SK-N-SH treated with all-trans-retinoic acid at 6 μM for 48 hours (cell line): ENCODE results near the gene IGF1R.

ENCODE experiments used
- ATAC-seq: fragments of 200-7000 bp; cut with Tn5 transposase; 3 replicates; pipeline ENCODE4 v1.9.1; 2020; ENCODE audit warnings: mild to moderate bottlenecking, moderate library complexity
- ARNTL ChIP-seq: fragments of 450-650 bp; formaldehyde crosslinking; IDR thresholded peaks from 2 replicates; pipeline ENCODE4 v1.5.0; 2020; ENCODE audit warnings: low read depth, mild to moderate bottlenecking, moderate library complexity, borderline replicate concordance
- BACH2 ChIP-seq: fragments of 250-450 bp; sonication (Bioruptor Pico); IDR thresholded peaks from 2 replicates; pipeline ENCODE4 v1.9.0; 2021; ENCODE audit warnings: mild to moderate bottlenecking, borderline replicate concordance
- ESRRG ChIP-seq: fragments of 250-450 bp; sonication (Bioruptor Pico); IDR thresholded peaks from 2 replicates; pipeline ENCODE4 v1.6.1; 2021; ENCODE audit warnings: mild to moderate bottlenecking
- GLIS3 ChIP-seq: fragments of 250-450 bp; sonication (Bioruptor Pico); IDR thresholded peaks from 2 replicates; pipeline ENCODE4 v1.5.0; 2020; ENCODE audit warnings: mild to moderate bottlenecking, moderate library complexity
- ISL1 ChIP-seq: fragments of 250-450 bp; sonication (Bioruptor Pico); IDR thresholded peaks from 2 replicates; pipeline ENCODE4 v2.1.2; 2022; ENCODE audit warnings: mild to moderate bottlenecking, moderate library complexity
- OSR1 ChIP-seq: fragments of 250-450 bp; sonication (Bioruptor Pico); IDR thresholded peaks from 2 replicates; pipeline ENCODE4 v1.8.0; 2022; ENCODE audit warnings: moderate library complexity, mild to moderate bottlenecking, inconsistent platforms
- PPARA ChIP-seq: fragments of 250-450 bp; sonication (Bioruptor Pico); IDR thresholded peaks from 2 replicates; pipeline ENCODE4 v1.5.0; 2020; ENCODE audit warnings: mild to moderate bottlenecking, borderline replicate concordance
- RARB ChIP-seq: fragments of 250-450 bp; sonication (Bioruptor Pico); IDR thresholded peaks from 2 replicates; pipeline ENCODE4 v1.8.0; 2021; ENCODE audit warnings: mild to moderate bottlenecking, moderate library complexity
- SNAI2 ChIP-seq: fragments of 250-450 bp; sonication (Bioruptor Pico); IDR thresholded peaks from 2 replicates; pipeline ENCODE4 v1.5.0; 2020; ENCODE audit warnings: mild to moderate bottlenecking, moderate library complexity
- TCF4 ChIP-seq: fragments of 250-450 bp; sonication (Bioruptor Pico); IDR thresholded peaks from 2 replicates; pipeline ENCODE4 v1.8.0; 2021; ENCODE audit warnings: mild to moderate bottlenecking, moderate library complexity, borderline replicate concordance
- TOX ChIP-seq: fragments of 250-450 bp; sonication (Bioruptor Pico); IDR thresholded peaks from 2 replicates; pipeline ENCODE4 v1.8.0; 2021; ENCODE audit warnings: mild to moderate bottlenecking, moderate library complexity, borderline replicate concordance
- ZFP3 ChIP-seq: fragments of 250-450 bp; sonication (Bioruptor Pico); IDR thresholded peaks from 2 replicates; pipeline ENCODE4 v1.5.0; 2020; ENCODE audit warnings: mild to moderate bottlenecking, moderate library complexity
- ZFP30 ChIP-seq: fragments of 450-650 bp; formaldehyde crosslinking; IDR thresholded peaks from 2 replicates; pipeline ENCODE4 v1.5.0; 2022; ENCODE audit warnings: mild to moderate bottlenecking, moderate library complexity
- ZNF565 ChIP-seq: fragments of 450-650 bp; formaldehyde crosslinking; conservative IDR thresholded peaks from 2 replicates; pipeline ENCODE4 v1.5.0; 2020; ENCODE audit warnings: low read depth, mild to moderate bottlenecking, moderate library complexity
- ZNF8 ChIP-seq: fragments of 450-650 bp; formaldehyde crosslinking; IDR thresholded peaks from 2 replicates; pipeline ENCODE4 v1.5.0; 2020; ENCODE audit warnings: mild to moderate bottlenecking, moderate library complexity
- TF ChIP-seq, protein P1 (sequence below): fragments of 250-450 bp; sonication (Bioruptor Pico); IDR thresholded peaks from 2 replicates; pipeline ENCODE4 v1.5.1; 2020; ENCODE audit warnings: low read depth, mild to moderate bottlenecking, moderate library complexity
- TF ChIP-seq, protein P2 (sequence below): fragments of 250-450 bp; sonication (Bioruptor Pico); IDR thresholded peaks from 2 replicates; pipeline ENCODE4 v1.8.0; 2020; ENCODE audit warnings: mild to moderate bottlenecking, moderate library complexity, borderline replicate concordance
- TF ChIP-seq, protein P3 (sequence below): fragments of 250-450 bp; sonication (Bioruptor Pico); IDR thresholded peaks from 2 replicates; pipeline ENCODE4 v1.5.1; 2021; ENCODE audit warnings: mild to moderate bottlenecking, moderate library complexity

The IGF1R gene

DNA sequence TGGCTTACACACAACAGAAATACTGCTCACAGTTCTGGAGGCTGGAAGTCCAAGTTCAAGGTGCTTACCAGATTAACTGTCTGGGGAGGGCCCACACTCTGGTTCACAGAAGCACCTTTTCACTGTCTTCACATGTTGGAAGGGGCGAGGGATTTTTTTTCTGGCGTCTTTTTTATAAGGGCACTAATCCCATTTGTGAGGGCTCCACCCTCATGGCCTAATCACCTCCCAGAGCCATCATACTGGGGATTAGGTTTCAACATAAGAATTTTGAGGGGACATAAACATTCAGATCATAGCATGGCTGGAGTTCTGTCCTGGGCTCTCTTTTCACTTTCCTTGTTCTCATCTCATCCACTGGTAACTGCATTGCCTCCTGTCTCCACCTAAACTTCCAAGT lies 63.5 kb downstream of the IGF1R start:
- TF ChIP-seq OSR1 (CRISPR knock-in tag) (no peak), ZNF8 (no peak), RARB (CRISPR knock-in tag) (no peak)
- TF ChIP-seq, protein P1, sequence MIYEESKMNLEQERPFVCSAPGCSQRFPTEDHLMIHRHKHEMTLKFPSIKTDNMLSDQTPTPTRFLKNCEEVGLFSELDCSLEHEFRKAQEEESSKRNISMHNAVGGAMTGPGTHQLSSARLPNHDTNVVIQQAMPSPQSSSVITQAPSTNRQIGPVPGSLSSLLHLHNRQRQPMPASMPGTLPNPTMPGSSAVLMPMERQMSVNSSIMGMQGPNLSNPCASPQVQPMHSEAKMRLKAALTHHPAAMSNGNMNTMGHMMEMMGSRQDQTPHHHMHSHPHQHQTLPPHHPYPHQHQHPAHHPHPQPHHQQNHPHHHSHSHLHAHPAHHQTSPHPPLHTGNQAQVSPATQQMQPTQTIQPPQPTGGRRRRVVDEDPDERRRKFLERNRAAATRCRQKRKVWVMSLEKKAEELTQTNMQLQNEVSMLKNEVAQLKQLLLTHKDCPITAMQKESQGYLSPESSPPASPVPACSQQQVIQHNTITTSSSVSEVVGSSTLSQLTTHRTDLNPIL (CRISPR knock-in tag) = no peak
- TF ChIP-seq, protein P2, sequence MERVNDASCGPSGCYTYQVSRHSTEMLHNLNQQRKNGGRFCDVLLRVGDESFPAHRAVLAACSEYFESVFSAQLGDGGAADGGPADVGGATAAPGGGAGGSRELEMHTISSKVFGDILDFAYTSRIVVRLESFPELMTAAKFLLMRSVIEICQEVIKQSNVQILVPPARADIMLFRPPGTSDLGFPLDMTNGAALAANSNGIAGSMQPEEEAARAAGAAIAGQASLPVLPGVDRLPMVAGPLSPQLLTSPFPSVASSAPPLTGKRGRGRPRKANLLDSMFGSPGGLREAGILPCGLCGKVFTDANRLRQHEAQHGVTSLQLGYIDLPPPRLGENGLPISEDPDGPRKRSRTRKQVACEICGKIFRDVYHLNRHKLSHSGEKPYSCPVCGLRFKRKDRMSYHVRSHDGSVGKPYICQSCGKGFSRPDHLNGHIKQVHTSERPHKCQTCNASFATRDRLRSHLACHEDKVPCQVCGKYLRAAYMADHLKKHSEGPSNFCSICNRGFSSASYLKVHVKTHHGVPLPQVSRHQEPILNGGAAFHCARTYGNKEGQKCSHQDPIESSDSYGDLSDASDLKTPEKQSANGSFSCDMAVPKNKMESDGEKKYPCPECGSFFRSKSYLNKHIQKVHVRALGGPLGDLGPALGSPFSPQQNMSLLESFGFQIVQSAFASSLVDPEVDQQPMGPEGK (CRISPR knock-in tag) = no peak
- ATAC-seq = no peak

DNA sequence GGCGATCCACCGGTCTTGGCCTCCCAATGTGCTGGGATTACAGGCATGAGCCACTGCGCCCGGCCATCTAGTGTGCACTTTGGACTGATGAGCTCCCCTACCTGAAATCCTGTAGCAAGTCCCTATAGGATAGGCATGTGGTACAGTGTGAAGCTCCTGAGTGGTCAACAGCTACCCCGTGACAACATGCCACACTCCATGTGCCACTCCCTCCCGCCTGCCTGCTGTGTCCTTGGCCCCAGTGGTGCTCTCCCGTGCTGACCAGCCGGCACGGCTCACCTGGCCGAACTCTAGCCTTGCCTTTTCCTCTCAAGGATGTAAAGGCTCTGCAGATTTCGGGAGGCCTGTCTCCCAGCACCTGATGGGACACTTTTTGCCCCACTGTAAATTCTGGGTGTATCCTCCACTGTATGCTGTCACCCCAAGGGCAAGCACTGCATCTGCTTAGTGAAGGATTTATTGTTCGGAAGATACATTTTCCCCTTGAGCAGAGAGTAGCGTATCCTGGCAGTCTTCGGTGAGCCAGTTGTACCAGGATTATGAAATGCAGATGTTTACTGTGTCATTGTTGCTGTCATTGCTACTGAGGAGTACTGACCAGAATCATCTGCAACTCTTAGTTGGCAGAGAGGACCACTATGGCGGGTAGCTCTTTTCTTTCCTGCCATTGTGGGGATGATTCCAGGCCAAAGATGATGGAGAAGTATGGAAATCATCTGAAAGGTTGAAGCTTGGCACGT lies 64.7 kb downstream of the IGF1R start:
- ATAC-seq = no peak; the same call in 2 of the 3 replicates
- no peak for TF ChIP-seq ISL1
- no peak for TF ChIP-seq ZFP3 (CRISPR knock-in tag)
- TF ChIP-seq GLIS3 (CRISPR knock-in tag) = no peak
- TF ChIP-seq SNAI2 (CRISPR knock-in tag) = no peak
- TF ChIP-seq, all 23 proteins: peak for 0

DNA sequence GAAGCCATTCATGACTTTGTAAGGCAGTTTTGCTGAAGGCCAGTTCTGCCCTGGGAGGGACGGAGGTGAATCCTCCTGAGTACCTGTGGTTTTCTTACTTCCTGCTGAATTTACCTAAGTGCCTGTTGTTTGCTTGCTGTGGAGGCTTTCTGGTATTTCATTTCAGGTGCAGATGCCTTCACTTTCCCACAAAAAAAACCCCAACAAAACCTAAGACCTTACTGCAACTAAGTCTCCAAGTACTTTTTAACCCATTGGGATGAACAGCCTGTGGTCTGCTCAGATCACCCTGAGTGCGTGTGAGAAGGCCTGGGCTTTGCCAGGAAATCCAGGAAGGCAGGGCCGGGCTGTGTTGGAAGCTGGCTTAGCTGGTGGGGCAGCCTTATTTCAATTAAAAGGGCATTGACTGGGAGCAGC lies 65.3 kb downstream of the IGF1R start:
- no peak for TF ChIP-seq ARNTL (CRISPR knock-in tag)
- no peak for TF ChIP-seq PPARA (CRISPR knock-in tag)
- TF ChIP-seq ZFP30 (CRISPR knock-in tag) = no peak
- no peak for TF ChIP-seq TOX (CRISPR knock-in tag)
- TF ChIP-seq, protein P2 (CRISPR knock-in tag) = no peak
- no peak for TF ChIP-seq BACH2
- TF ChIP-seq ZFP3 (CRISPR knock-in tag) = no peak
- no peak for TF ChIP-seq ZNF8
- no peak for TF ChIP-seq OSR1 (CRISPR knock-in tag)
- no peak for TF ChIP-seq ESRRG (CRISPR knock-in tag)
- ATAC-seq = peak; percentile 28; the same call in 1 of the 3 replicates

DNA sequence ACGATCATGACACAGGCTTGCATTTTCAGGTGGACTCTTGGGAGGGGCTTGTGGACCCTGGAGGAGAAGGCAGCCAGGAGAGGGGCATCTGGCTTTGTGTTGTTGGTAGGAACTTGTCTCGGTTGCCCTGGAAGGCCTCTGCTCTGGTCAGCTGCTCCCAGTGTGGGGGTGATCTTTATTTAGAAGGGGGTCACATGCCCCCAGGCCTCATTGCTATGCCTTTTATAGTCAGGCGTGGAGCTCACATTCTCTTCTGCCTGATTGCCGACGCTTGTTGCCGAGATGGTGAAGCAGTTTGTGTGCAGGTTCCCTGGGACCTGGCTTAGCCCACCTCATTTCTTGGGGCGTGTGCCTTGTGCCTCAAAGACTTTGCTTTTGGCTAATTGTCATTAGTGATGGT lies 66.6 kb downstream of the IGF1R start:
- TF ChIP-seq, protein P3, sequence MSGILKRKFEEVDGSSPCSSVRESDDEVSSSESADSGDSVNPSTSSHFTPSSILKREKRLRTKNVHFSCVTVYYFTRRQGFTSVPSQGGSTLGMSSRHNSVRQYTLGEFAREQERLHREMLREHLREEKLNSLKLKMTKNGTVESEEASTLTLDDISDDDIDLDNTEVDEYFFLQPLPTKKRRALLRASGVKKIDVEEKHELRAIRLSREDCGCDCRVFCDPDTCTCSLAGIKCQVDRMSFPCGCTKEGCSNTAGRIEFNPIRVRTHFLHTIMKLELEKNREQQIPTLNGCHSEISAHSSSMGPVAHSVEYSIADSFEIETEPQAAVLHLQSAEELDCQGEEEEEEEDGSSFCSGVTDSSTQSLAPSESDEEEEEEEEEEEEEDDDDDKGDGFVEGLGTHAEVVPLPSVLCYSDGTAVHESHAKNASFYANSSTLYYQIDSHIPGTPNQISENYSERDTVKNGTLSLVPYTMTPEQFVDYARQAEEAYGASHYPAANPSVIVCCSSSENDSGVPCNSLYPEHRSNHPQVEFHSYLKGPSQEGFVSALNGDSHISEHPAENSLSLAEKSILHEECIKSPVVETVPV (CRISPR knock-in tag) = no peak
- TF ChIP-seq TOX (CRISPR knock-in tag) (no peak), OSR1 (CRISPR knock-in tag) (no peak), GLIS3 (CRISPR knock-in tag) (no peak), PPARA (CRISPR knock-in tag) (no peak), ZFP30 (CRISPR knock-in tag) (no peak), TCF4 (CRISPR knock-in tag) (no peak), ZNF8 (no peak), ISL1 (no peak), ZNF565 (CRISPR knock-in tag) (no peak)
- TF ChIP-seq, protein P2 (CRISPR knock-in tag) = no peak
- ATAC-seq = no peak
